WTC11 (cell line): ENCODE measurements around the gene CHRM4. TPM values are rescaled to one million over a fixed set of nuclear protein-coding genes. Genes with fewer than 3 reads are reported as not detected.

Source experiments
- ATAC-seq: fragments of 200-7000 bp; cut with Tn5 transposase; 2 replicates; pipeline ENCODE4 v1.10.0; 2021; ENCODE audit warnings: mild to moderate bottlenecking, moderate library complexity
- CTCF ChIA-PET: fragments of 300-600 bp; sonication (Branson Sonifier 250); formaldehyde crosslinking; loops from one replicate; lab custom pipeline; 2021; ENCODE audit warnings: antibody characterized with exemption; lab: Charles Lee
- POLR2A ChIA-PET: fragments of 350-600 bp; sonication (Branson Sonifier 250); formaldehyde crosslinking; loops from one replicate; lab custom pipeline; 2021; ENCODE audit warnings: antibody characterized with exemption; lab: Charles Lee
- DNase-seq: peaks from one replicate; pipeline ENCODE4 v3.0.0; 2021; ENCODE audit warnings: low spot score
- H3K27ac Mint-ChIP-seq: 2 replicates; pipeline ENCODE4 v1.8.0; 2021; ENCODE audit warnings: mixed read lengths
- H3K27me3 Mint-ChIP-seq: 2 replicates; pipeline ENCODE4 v1.8.0; 2021; ENCODE audit warnings: low read depth, mild to moderate bottlenecking, moderate library complexity, mixed read lengths
- H3K36me3 Mint-ChIP-seq: 2 replicates; pipeline ENCODE4 v1.8.0; 2021; ENCODE audit warnings: mixed read lengths
- H3K4me1 Mint-ChIP-seq: 2 replicates; pipeline ENCODE4 v1.8.0; 2022; ENCODE audit warnings: mixed read lengths
- H3K4me3 Mint-ChIP-seq: 2 replicates; pipeline ENCODE4 v1.8.0; 2021; ENCODE audit warnings: mild to moderate bottlenecking, moderate library complexity, mixed read lengths
- H3K9me3 Mint-ChIP-seq: 2 replicates; pipeline ENCODE4 v1.8.0; 2021; ENCODE audit warnings: mixed read lengths
- ATF3 ChIP-seq: sonication (generic); formaldehyde crosslinking; conservative IDR thresholded peaks from 2 replicates; pipeline ENCODE4 v1.8.1; 2022; ENCODE audit warnings: mild to moderate bottlenecking, missing genetic modification reagents
- MLX ChIP-seq: sonication (generic); formaldehyde crosslinking; IDR thresholded peaks from 2 replicates; pipeline ENCODE4 v1.8.1; 2023; ENCODE audit warnings: mild to moderate bottlenecking, missing genetic modification reagents, moderate library complexity
- PRDM15 ChIP-seq: sonication (generic); formaldehyde crosslinking; IDR thresholded peaks from 2 replicates; pipeline ENCODE4 v1.8.0; 2022; ENCODE audit warnings: missing genetic modification reagents
- PRRX2 ChIP-seq: fragments of 250-450 bp; sonication (Bioruptor Pico); IDR thresholded peaks from 2 replicates; pipeline ENCODE4 v1.8.0; 2021; ENCODE audit warnings: mild to moderate bottlenecking
- SP1 ChIP-seq: sonication (generic); formaldehyde crosslinking; conservative IDR thresholded peaks from 2 replicates; pipeline ENCODE4 v1.8.1; 2022; ENCODE audit warnings: missing genetic modification reagents
- USF2 ChIP-seq: sonication (generic); formaldehyde crosslinking; IDR thresholded peaks from 2 replicates; pipeline ENCODE4 v1.8.1; 2023; ENCODE audit warnings: mild to moderate bottlenecking, missing genetic modification reagents, moderate library complexity
- ZBTB21 ChIP-seq: sonication (generic); formaldehyde crosslinking; IDR thresholded peaks from 2 replicates; pipeline ENCODE4 v1.8.1; 2023; ENCODE audit warnings: mild to moderate bottlenecking, missing genetic modification reagents, borderline replicate concordance
- ZNF281 ChIP-seq: sonication (generic); formaldehyde crosslinking; IDR thresholded peaks from 2 replicates; pipeline ENCODE4 v1.8.0; 2023; ENCODE audit warnings: mild to moderate bottlenecking, missing genetic modification reagents
- total RNA-seq: library from RNA; stranded (reverse); gene quantifications from 3 replicates; pipeline ENCODE4 v1.2.3, GENCODE V29; 2021
- TF ChIP-seq, protein P1 (sequence below): sonication (generic); formaldehyde crosslinking; IDR thresholded peaks from 2 replicates; pipeline ENCODE4 v1.8.1; 2023; ENCODE audit warnings: mild to moderate bottlenecking, missing genetic modification reagents

The CHRM4 gene
- total RNA-seq, 1 experiment from 2014 or later = 0.85 TPM

DNA sequence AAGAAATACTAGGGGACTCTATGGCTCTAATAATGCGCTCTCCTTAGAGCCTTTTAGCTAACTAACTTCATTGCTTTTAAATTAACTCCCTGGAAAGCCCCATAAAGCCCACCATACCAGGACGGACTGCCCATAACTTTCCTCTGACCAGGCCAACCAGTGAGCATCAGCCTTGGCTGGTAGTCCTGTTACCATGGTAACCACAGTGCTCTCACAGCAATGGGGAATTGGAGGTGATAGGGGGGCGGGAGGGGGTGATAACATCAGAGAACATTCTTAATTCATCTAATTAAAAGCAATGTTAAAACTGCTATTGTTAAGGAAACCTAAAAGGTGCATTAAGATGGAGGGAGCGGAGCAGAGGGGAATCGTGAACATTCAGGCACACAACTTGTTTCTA is 27.2 kb upstream of the CHRM4 start:
- Mint-ChIP-seq H3K4me1 (peaks cover 6% of the 10 kb centered on the region), H3K4me3 (no peak overlapping the region), H3K36me3 (peaks cover 9% of the 10 kb centered on the region), H3K9me3 (no peaks in the 10 kb centered on the region), H3K27me3 (no peaks in the 10 kb centered on the region), H3K27ac (no peak overlapping the region)
- no peak for TF ChIP-seq ZNF281 (CRISPR knock-in tag)
- TF ChIP-seq ATF3 (CRISPR knock-in tag) = no peak
- DNase-seq (no peak), ATAC-seq (no peak)
- ChIA-PET POLR2A (no interaction called here), CTCF (interaction anchor here (1.4 to 1.8 kb wide), 2 partner anchors 9 to 71 kb away, joined by 6 read pairs; no protein-coding TSS in a partner anchor)

DNA sequence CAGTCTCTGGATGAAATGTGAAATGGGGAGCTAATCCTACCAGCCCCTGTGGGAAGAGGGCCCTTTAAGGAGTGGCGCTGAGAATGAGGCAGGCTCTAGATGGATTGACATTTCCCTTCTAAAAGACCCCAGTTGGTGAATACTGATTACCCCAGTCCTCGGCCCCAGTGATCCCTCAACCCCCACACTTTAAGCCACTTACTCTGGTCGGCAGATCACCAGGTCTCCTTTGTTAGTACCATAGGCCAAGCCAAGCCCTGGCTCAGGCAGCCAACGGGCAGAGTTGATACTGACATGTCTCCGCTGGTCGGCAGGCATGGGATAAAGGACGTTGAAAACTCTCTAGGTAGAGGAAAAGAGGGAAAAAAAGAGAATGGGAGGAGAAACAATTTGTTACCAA is 26.1 kb upstream of the CHRM4 start:
- no peaks in the 10 kb centered on the region for H3K27me3 Mint-ChIP-seq
- H3K4me1 Mint-ChIP-seq = peaks cover 6% of the 10 kb centered on the region
- ChIA-PET POLR2A (no interaction called here), CTCF (interaction anchor here (1.9 kb wide), 1 partner anchor 26 kb away, joined by 7 read pairs; the partner anchor contains the start of gene CHRM4)
- H3K9me3 Mint-ChIP-seq = no peaks in the 10 kb centered on the region
- peak overlapping the region; percentile 63 for H3K27ac Mint-ChIP-seq
- no peak for TF ChIP-seq PRRX2
- peaks cover 10% of the 10 kb centered on the region for H3K36me3 Mint-ChIP-seq
- ATAC-seq (peak; percentile 60), DNase-seq (no peak)
- H3K4me3 Mint-ChIP-seq = no peak overlapping the region

DNA sequence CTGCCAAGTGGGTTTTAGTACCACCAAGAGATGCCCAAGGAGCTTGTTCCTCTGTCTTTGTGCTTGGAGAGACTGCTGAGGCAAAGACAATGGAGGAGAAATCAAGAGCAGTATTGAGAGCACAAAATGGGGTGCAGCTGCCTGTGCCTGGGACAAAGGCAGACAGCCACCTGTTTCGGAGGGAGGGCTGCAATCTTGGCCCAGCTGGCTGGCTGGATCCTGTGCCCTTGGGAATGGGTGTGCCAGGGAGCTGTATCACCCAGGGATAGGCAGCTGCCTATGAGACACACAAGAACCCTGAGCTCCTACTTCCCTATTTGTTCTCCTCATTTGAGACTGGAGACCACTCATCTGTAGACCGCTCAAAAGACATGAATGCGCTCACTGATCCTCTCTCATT is 23.3 kb upstream of the CHRM4 start:
- TF ChIP-seq MLX (CRISPR knock-in tag) (no peak), ZBTB21 (CRISPR knock-in tag) (no peak), ZNF281 (CRISPR knock-in tag) (no peak), SP1 (CRISPR knock-in tag) (no peak), PRDM15 (no peak), USF2 (CRISPR knock-in tag) (no peak)
- TF ChIP-seq, protein P1, sequence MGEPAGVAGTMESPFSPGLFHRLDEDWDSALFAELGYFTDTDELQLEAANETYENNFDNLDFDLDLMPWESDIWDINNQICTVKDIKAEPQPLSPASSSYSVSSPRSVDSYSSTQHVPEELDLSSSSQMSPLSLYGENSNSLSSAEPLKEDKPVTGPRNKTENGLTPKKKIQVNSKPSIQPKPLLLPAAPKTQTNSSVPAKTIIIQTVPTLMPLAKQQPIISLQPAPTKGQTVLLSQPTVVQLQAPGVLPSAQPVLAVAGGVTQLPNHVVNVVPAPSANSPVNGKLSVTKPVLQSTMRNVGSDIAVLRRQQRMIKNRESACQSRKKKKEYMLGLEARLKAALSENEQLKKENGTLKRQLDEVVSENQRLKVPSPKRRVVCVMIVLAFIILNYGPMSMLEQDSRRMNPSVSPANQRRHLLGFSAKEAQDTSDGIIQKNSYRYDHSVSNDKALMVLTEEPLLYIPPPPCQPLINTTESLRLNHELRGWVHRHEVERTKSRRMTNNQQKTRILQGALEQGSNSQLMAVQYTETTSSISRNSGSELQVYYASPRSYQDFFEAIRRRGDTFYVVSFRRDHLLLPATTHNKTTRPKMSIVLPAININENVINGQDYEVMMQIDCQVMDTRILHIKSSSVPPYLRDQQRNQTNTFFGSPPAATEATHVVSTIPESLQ (CRISPR knock-in tag) = no peak
- no peak overlapping the region for H3K4me3 Mint-ChIP-seq
- peaks cover 10% of the 10 kb centered on the region for H3K36me3 Mint-ChIP-seq
- ATAC-seq (no peak), DNase-seq (no peak)
- H3K27ac Mint-ChIP-seq = no peak overlapping the region
- H3K9me3 Mint-ChIP-seq = no peaks in the 10 kb centered on the region
- CTCF ChIA-PET = interaction anchor here (0.9 to 1.2 kb wide), 2 partner anchors 23 to 32 kb away, joined by 3 to 4 read pairs; no protein-coding TSS in a partner anchor
- POLR2A ChIA-PET = no interaction called here
- H3K27me3 Mint-ChIP-seq = no peaks in the 10 kb centered on the region
- H3K4me1 Mint-ChIP-seq = peaks cover 6% of the 10 kb centered on the region
